ENCODE data around the gene RCOR2.
A peak's percentile ranks its signal among the peaks of the same experiment; 100 is the strongest.

DNA sequence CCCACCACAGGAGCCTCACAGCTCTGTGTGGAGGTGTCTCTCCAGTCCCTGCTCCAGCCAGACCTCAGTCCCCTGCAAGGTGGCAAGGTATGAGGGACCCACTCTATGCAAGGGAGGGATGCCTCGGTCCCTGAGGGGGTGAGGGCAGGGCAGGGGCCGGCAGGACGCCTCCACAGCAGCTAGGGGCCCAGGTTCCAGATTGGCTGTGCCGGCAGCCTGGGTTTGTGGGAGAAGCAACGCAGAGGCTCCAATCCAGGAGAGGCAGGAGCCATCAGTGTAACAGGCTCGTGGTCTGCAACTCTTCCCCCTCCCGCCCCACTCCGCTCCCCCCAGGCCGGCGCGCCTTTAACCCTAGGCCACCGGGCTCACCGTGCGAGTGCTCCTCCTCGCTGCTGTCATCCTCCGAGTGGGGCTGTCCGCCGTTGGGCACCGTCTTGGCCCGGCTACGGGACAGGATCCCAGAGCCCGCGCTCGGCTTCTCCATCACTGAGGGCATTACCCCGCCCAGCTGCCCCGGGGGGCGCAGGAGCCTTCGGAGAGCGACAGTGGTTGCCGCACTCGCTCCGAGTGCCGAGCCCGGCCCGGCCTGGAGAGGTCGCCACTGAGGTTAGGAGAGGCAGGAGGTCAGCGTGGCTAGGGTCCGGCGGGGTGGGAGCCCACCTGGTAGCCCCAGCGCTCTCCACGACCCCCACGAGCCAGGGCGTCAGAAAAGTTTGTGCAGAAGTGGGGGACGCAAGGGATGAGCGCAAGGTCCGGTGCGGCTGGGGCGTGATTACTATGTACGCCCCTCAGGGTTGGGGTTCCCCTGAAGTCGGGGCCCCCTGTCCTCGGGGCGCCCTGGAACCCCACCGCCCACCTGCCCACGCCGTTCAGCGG is 765 bp downstream of the RCOR2 start:
- TF ChIP-seq, protein P1, sequence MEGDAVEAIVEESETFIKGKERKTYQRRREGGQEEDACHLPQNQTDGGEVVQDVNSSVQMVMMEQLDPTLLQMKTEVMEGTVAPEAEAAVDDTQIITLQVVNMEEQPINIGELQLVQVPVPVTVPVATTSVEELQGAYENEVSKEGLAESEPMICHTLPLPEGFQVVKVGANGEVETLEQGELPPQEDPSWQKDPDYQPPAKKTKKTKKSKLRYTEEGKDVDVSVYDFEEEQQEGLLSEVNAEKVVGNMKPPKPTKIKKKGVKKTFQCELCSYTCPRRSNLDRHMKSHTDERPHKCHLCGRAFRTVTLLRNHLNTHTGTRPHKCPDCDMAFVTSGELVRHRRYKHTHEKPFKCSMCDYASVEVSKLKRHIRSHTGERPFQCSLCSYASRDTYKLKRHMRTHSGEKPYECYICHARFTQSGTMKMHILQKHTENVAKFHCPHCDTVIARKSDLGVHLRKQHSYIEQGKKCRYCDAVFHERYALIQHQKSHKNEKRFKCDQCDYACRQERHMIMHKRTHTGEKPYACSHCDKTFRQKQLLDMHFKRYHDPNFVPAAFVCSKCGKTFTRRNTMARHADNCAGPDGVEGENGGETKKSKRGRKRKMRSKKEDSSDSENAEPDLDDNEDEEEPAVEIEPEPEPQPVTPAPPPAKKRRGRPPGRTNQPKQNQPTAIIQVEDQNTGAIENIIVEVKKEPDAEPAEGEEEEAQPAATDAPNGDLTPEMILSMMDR (IDR thresholded peaks at IDR 0.05; ENCODE audit: borderline replicate concordance, extremely low read depth, low read length, poor library complexity, severe bottlenecking): peak; percentile 52
- no peak for TF ChIP-seq EZH2 (IDR thresholded peaks at IDR 0.05; ENCODE audit: borderline replicate concordance, low read depth, low read length, severe bottlenecking)

Measured in DND-41 (cell line).